T-helper 2 cell (primary cell): Measurements from ENCODE around the gene ZNF558.
"Not testable (repeated sequence)": the region's sequence is repeated elsewhere in the genome, so short reads cannot be mapped to it uniquely, and the experiment has no call there.

ENCODE experiments used
- DNase-seq, 5 experiments: peaks; one replicate each; pipeline versions ENCODE4 v3.0.0 to v3.0.0-alpha.2; 2012 to 2022

The ZNF558 gene

DNA sequence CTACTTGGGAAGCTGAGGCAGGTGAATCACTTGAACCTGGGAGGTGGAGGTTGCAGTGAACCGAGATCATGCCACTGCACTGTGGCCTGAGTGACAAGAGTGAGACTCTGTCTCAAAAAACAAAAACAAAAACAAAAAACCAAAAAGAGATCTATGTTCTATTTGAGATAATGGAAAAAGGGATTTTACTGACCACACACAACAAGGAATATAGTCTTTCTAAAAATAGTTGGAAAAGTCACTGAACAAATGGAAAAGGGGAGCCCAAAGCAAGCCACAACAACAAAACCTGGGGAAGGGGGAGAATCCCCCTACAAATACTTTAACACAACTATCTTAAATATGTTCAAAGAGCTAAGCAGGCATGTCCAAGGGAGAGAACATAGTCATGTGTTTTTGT, 37.3 kb downstream of the ZNF558 start:
- DNase-seq: no peak

GRCh38 chr19:8773587-8773986, 58.5 kb downstream of the ZNF558 start:
- not testable (repeated sequence) for DNase-seq

GRCh38 chr19:8769265-8769664, 62.8 kb downstream of the ZNF558 start:
- DNase-seq: not testable (repeated sequence)

DNA sequence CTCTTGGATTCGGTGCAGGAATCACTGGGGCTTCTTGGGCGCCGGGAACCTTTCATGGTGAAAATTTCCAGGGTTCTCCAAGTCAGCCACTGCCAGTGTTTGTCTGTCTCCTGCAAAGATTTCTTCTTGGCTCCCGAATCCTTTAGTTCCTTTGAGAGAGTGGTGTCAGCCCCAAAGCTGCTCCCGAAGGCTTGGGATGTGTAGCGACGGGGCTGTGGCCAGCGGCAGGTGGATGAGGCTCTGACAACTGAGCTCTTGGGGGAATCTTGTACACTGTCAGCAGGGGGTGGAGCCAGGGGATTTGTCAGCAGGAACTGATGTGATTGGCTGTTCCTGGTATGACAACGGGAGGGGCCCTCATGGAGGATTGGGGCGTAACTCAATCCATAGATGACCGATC, 64.8 kb downstream of the ZNF558 start:
- not testable (repeated sequence) for DNase-seq
